Measurements from ENCODE around the gene ONECUT2.

- TF ChIP-seq CTCF (IDR thresholded peaks at IDR 0.05; ENCODE audit: low read length) (no peak), EZH2 (optimal IDR thresholded peaks at IDR 0.05; ENCODE audit: low read depth, low read length) (no peak), EZH2phosphoT487 (IDR thresholded peaks at IDR 0.05; ENCODE audit: low read length) (no peak)
These were observed 25.5 kb upstream of the ONECUT2 start for GRCh38 chr18:57409650-57410049.

Measured in MM.1S (cell line).